Vagina (tissue), 2 donors: Measurements from ENCODE around the gene RITA1.

ENCODE experiments used
- POLR2A ChIP-seq, 2 donors: fragments of 450-650 bp; IDR thresholded peaks; one replicate each; pipeline ENCODE4 v1.6.1; 2017; ENCODE audit warnings: antibody characterized with exemption in 2 of 2, mild to moderate bottlenecking in 2 of 2, moderate library complexity in 2 of 2
- POLR2AphosphoS5 ChIP-seq, 2 donors: sonication (generic); formaldehyde crosslinking; IDR thresholded peaks; one replicate each; pipeline ENCODE4 v1.9.0; 2017; ENCODE audit warnings: antibody characterized with exemption in 2 of 2, mild to moderate bottlenecking in 2 of 2, low read depth in 1 of 2; ENCODE audit not compliant: insufficient read depth in 1 of 2
- TF ChIP-seq, protein P1 (sequence below), 3 experiments: fragments of 450-650 bp in 2 of 3; fragments of 200-600 bp in 1 of 3; sonication (generic) in 1 of 3; IDR thresholded peaks; one replicate each; pipeline ENCODE4 v1.5.1; 2017 to 2019; ENCODE audit warnings: antibody characterized with exemption in 3 of 3, mild to moderate bottlenecking in 2 of 3, moderate library complexity in 2 of 3

DNA sequence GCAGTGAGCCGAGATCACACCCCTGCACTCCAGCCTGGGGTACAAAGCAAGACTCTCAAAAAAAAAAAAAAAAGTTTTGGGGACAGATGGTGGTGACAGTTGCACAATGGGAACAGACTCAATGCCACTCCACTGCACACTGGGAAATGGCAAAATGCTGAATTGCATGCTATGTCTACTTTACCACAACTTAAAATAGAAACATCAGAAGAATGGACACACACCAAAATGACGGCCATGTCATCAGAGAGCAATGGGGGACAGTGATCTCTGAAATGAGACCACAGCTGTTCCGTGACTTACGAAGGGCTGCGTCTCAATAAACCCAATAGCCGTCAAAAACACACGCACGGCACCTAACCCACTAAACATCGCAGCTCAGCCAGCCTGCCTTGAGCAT lies 14.0 kb upstream of the RITA1 start:
- TF ChIP-seq POLR2A (IDR thresholded peaks at IDR 0.05) (no peak), POLR2AphosphoS5 (IDR thresholded peaks at IDR 0.05; ENCODE audit: insufficient read depth in 1 of 2, low read depth in 1 of 2) (no peak)
- TF ChIP-seq, protein P1, sequence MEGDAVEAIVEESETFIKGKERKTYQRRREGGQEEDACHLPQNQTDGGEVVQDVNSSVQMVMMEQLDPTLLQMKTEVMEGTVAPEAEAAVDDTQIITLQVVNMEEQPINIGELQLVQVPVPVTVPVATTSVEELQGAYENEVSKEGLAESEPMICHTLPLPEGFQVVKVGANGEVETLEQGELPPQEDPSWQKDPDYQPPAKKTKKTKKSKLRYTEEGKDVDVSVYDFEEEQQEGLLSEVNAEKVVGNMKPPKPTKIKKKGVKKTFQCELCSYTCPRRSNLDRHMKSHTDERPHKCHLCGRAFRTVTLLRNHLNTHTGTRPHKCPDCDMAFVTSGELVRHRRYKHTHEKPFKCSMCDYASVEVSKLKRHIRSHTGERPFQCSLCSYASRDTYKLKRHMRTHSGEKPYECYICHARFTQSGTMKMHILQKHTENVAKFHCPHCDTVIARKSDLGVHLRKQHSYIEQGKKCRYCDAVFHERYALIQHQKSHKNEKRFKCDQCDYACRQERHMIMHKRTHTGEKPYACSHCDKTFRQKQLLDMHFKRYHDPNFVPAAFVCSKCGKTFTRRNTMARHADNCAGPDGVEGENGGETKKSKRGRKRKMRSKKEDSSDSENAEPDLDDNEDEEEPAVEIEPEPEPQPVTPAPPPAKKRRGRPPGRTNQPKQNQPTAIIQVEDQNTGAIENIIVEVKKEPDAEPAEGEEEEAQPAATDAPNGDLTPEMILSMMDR (IDR thresholded peaks at IDR 0.05) = no peak
